Effector CD8-positive, alpha-beta T cell (primary cell): ENCODE measurements around the gene KLHL42.
"Not testable (repeated sequence)": the region's sequence is repeated elsewhere in the genome, so short reads cannot be mapped to it uniquely, and the experiment has no call there.

Source experiments
- DNase-seq: peaks from one replicate; lab custom pipeline; 2025; lab: John Stamatoyannopoulos, UW

KLHL42 gene

GRCh38 chr12:27817766-27818165 lies 37.7 kb downstream of the KLHL42 start:
- DNase-seq, result no peak

GRCh38 chr12:27818401-27818918 lies 38.4 kb downstream of the KLHL42 start:
- no peak for DNase-seq

- no peak for DNase-seq
These were observed 40.5 kb downstream of the KLHL42 start for GRCh38 chr12:27820564-27820963.

GRCh38 chr12:27821259-27821973 lies 41.4 kb downstream of the KLHL42 start:
- DNase-seq, result no peak

GRCh38 chr12:27822076-27822712 lies 42.2 kb downstream of the KLHL42 start:
- DNase-seq, result no peak

GRCh38 chr12:27823038-27823437 lies 43.0 kb downstream of the KLHL42 start:
- no peak for DNase-seq

GRCh38 chr12:27824126-27824842 lies 44.3 kb downstream of the KLHL42 start:
- DNase-seq, result no peak

GRCh38 chr12:27826076-27826475 lies 46.0 kb downstream of the KLHL42 start:
- no peak for DNase-seq

GRCh38 chr12:27828196-27828595 lies 48.2 kb downstream of the KLHL42 start:
- DNase-seq, result no peak

GRCh38 chr12:27838543-27839185 lies 58.6 kb downstream of the KLHL42 start:
- no peak for DNase-seq

GRCh38 chr12:27840229-27840999 lies 60.4 kb downstream of the KLHL42 start:
- no peak for DNase-seq

- DNase-seq, result no peak
These were observed 61.4 kb downstream of the KLHL42 start for GRCh38 chr12:27841392-27841882.

GRCh38 chr12:27843714-27844245 lies 63.7 kb downstream of the KLHL42 start:
- no peak for DNase-seq

- no peak for DNase-seq
These were observed 64.5 kb downstream of the KLHL42 start for GRCh38 chr12:27844366-27845090.

- DNase-seq, result no peak
These were observed 65.2 kb downstream of the KLHL42 start for GRCh38 chr12:27845187-27845586.

- DNase-seq, result not testable (repeated sequence)
These were observed 65.7 kb downstream of the KLHL42 start for GRCh38 chr12:27845706-27846105.

- not testable (repeated sequence) for DNase-seq
These were observed 67.3 kb downstream of the KLHL42 start for GRCh38 chr12:27847293-27847692.

- no peak for DNase-seq
These were observed 71.3 kb downstream of the KLHL42 start for GRCh38 chr12:27851311-27851710.

- DNase-seq, result no peak
These were observed 72.1 kb downstream of the KLHL42 start for GRCh38 chr12:27852117-27852516.
